ENCODE results near the gene MRC2. TPM values are rescaled to one million over a fixed set of nuclear protein-coding genes. Genes with fewer than 3 reads are reported as not detected.

MRC2 gene
- total RNA-seq, 4 donors from 2014 or later = 23.3 to 59.8 (median 39.9) TPM

GRCh38 chr17:62713086-62713881 is 85.8 kb downstream of the MRC2 start:
- Histone ChIP-seq H3K36me3 (no peaks in the 10 kb centered on the region), H3K27me3 (no peaks in the 10 kb centered on the region), H3K9me3 (peaks cover 0 to 9% (median 0%) of the 10 kb centered on the region in 3 donors), H3K4me3 (no peak overlapping the region), H3K27ac (no peak overlapping the region), H3K4me1 (no peaks in the 10 kb centered on the region)
- TF ChIP-seq POLR2A (IDR thresholded peaks at IDR 0.05) (no peak), EP300 (IDR thresholded peaks at IDR 0.05) (no peak), CTCF (IDR thresholded peaks at IDR 0.05) (no peak), POLR2AphosphoS5 (IDR thresholded peaks at IDR 0.05) (no peak)
- WGBS, 2 donors (ENCODE audit: low coverage in 1 of 2) = 79 to 88% methylated on average over 4 to 5 of the region's 17 CpGs
- ATAC-seq = no peak

GRCh38 chr17:62714016-62714777 is 86.7 kb downstream of the MRC2 start:
- no peaks in the 10 kb centered on the region for H3K36me3 ChIP-seq
- H3K27me3 ChIP-seq = no peaks in the 10 kb centered on the region
- H3K9me3 ChIP-seq = peaks cover 0 to under 1% (median 0%) of the 10 kb centered on the region in 3 donors
- H3K4me3 ChIP-seq = no peak overlapping the region
- no peak for ATAC-seq
- H3K4me1 ChIP-seq = no peaks in the 10 kb centered on the region
- TF ChIP-seq POLR2AphosphoS5 (IDR thresholded peaks at IDR 0.05) = no peak
- WGBS, 2 donors (ENCODE audit: low coverage in 1 of 2) = 93 to 94% methylated on average over 5 to 6 of the region's 8 CpGs
- no peak overlapping the region for H3K27ac ChIP-seq

- Histone ChIP-seq H3K27me3 (no peaks in the 10 kb centered on the region), H3K4me1 (no peaks in the 10 kb centered on the region), H3K9me3 (no peaks in the 10 kb centered on the region), H3K27ac (no peak overlapping the region), H3K4me3 (no peak overlapping the region), H3K36me3 (no peaks in the 10 kb centered on the region)
- WGBS, 2 donors (ENCODE audit: low coverage in 1 of 2) = 95 to 100% methylated on average over 5 to 11 of the region's 18 CpGs
- no peak for ATAC-seq
- TF ChIP-seq CTCF (IDR thresholded peaks at IDR 0.05) (no peak), POLR2A (IDR thresholded peaks at IDR 0.05) (no peak), EP300 (IDR thresholded peaks at IDR 0.05) (no peak)
Observed at GRCh38 chr17:62715882-62716390, 88.5 kb downstream of the MRC2 start.

- H3K4me3 ChIP-seq = no peak overlapping the region
- H3K36me3 ChIP-seq = no peaks in the 10 kb centered on the region
- H3K4me1 ChIP-seq = no peaks in the 10 kb centered on the region
- TF ChIP-seq EP300 (IDR thresholded peaks at IDR 0.05) (no peak), CTCF (IDR thresholded peaks at IDR 0.05) (no peak), POLR2AphosphoS5 (IDR thresholded peaks at IDR 0.05) (no peak), POLR2A (IDR thresholded peaks at IDR 0.05) (no peak)
- WGBS, 2 donors (ENCODE audit: low coverage in 1 of 2) = 58 to 89% methylated on average over 1 to 2 of the region's 23 CpGs
- no peak overlapping the region for H3K27ac ChIP-seq
- no peak for ATAC-seq
- H3K9me3 ChIP-seq = no peaks in the 10 kb centered on the region
- no peaks in the 10 kb centered on the region for H3K27me3 ChIP-seq
Observed at GRCh38 chr17:62716834-62717588, 89.5 kb downstream of the MRC2 start.

GRCh38 chr17:62717589-62717855 is 90.1 kb downstream of the MRC2 start:
- no peaks in the 10 kb centered on the region for H3K36me3 ChIP-seq
- no peaks in the 10 kb centered on the region for H3K9me3 ChIP-seq
- ATAC-seq = no peak
- 59 to 98% methylated on average over 3 to 4 of the region's 6 CpGs for WGBS, 2 donors (ENCODE audit: low coverage in 1 of 2)
- H3K4me3 ChIP-seq = no peak overlapping the region
- TF ChIP-seq POLR2AphosphoS5 (IDR thresholded peaks at IDR 0.05) (no peak), EP300 (IDR thresholded peaks at IDR 0.05) (no peak), POLR2A (IDR thresholded peaks at IDR 0.05) (no peak), CTCF (IDR thresholded peaks at IDR 0.05) (no peak)
- no peak overlapping the region for H3K27ac ChIP-seq
- H3K4me1 ChIP-seq = no peaks in the 10 kb centered on the region
- H3K27me3 ChIP-seq = no peaks in the 10 kb centered on the region

Measured in gastroesophageal sphincter (tissue), 4 donors.